Activated CD4-positive, alpha-beta T cell treated with anti-CD3 and anti-CD28 coated beads for 1 hour (primary cell): ENCODE measurements around the gene NCAM2.

Source experiments
- DNase-seq: peaks from one replicate; pipeline ENCODE4 v3.0.0-alpha.2; 2020

NCAM2 gene

GRCh38 chr21:21231913-21232312 lies 233.7 kb downstream of the NCAM2 start:
- no peak for DNase-seq

- no peak for DNase-seq
These were observed 234.1 kb downstream of the NCAM2 start for GRCh38 chr21:21232320-21232719.

- DNase-seq = no peak
These were observed 234.8 kb downstream of the NCAM2 start for GRCh38 chr21:21233051-21233450.

- DNase-seq = no peak
These were observed 238.8 kb downstream of the NCAM2 start for GRCh38 chr21:21236996-21237395.

GRCh38 chr21:21238629-21239400 lies 240.6 kb downstream of the NCAM2 start:
- no peak for DNase-seq

- no peak for DNase-seq
These were observed 243.2 kb downstream of the NCAM2 start for GRCh38 chr21:21241391-21241790.

GRCh38 chr21:21246007-21246406 lies 247.8 kb downstream of the NCAM2 start:
- no peak for DNase-seq

GRCh38 chr21:21247424-21247823 lies 249.2 kb downstream of the NCAM2 start:
- no peak for DNase-seq

- DNase-seq = no peak
These were observed 263.8 kb downstream of the NCAM2 start for GRCh38 chr21:21262048-21262447.

GRCh38 chr21:21268061-21268471 lies 269.9 kb downstream of the NCAM2 start:
- no peak for DNase-seq

GRCh38 chr21:21268885-21269284 lies 270.7 kb downstream of the NCAM2 start:
- no peak for DNase-seq

GRCh38 chr21:21279193-21279901 lies 281.1 kb downstream of the NCAM2 start:
- no peak for DNase-seq

- no peak for DNase-seq
These were observed 285.6 kb downstream of the NCAM2 start for GRCh38 chr21:21283810-21284209.

- no peak for DNase-seq
These were observed 288.1 kb downstream of the NCAM2 start for GRCh38 chr21:21286170-21286798.

GRCh38 chr21:21290751-21291150 lies 292.5 kb downstream of the NCAM2 start:
- DNase-seq = no peak

GRCh38 chr21:21291883-21292569 lies 293.8 kb downstream of the NCAM2 start:
- no peak for DNase-seq

- DNase-seq = no peak
These were observed 297.1 kb downstream of the NCAM2 start for GRCh38 chr21:21295303-21295702.

- no peak for DNase-seq
These were observed 299.0 kb downstream of the NCAM2 start for GRCh38 chr21:21297211-21297610.

GRCh38 chr21:21301013-21301412 lies 302.8 kb downstream of the NCAM2 start:
- DNase-seq = no peak

GRCh38 chr21:21309510-21309909 lies 311.3 kb downstream of the NCAM2 start:
- no peak for DNase-seq

GRCh38 chr21:21324297-21324696 lies 326.1 kb downstream of the NCAM2 start:
- DNase-seq = no peak

- no peak for DNase-seq
These were observed 334.3 kb downstream of the NCAM2 start for GRCh38 chr21:21332492-21332891.

- DNase-seq = no peak
These were observed 342.8 kb downstream of the NCAM2 start for GRCh38 chr21:21341041-21341440.
